ENCODE measurements around the gene CELA3A. TPM values are rescaled to one million over a fixed set of nuclear protein-coding genes. Genes with fewer than 3 reads are reported as not detected.
A peak's percentile ranks its signal among the peaks of the same experiment; 100 is the strongest.

CELA3A gene
- total and polyA plus RNA-seq, 10 of the 15 experiments (the other 5 are each of a cell fraction or from before 2014, with no cell fraction given): 7.6 TPM; not detected in 9

DNA sequence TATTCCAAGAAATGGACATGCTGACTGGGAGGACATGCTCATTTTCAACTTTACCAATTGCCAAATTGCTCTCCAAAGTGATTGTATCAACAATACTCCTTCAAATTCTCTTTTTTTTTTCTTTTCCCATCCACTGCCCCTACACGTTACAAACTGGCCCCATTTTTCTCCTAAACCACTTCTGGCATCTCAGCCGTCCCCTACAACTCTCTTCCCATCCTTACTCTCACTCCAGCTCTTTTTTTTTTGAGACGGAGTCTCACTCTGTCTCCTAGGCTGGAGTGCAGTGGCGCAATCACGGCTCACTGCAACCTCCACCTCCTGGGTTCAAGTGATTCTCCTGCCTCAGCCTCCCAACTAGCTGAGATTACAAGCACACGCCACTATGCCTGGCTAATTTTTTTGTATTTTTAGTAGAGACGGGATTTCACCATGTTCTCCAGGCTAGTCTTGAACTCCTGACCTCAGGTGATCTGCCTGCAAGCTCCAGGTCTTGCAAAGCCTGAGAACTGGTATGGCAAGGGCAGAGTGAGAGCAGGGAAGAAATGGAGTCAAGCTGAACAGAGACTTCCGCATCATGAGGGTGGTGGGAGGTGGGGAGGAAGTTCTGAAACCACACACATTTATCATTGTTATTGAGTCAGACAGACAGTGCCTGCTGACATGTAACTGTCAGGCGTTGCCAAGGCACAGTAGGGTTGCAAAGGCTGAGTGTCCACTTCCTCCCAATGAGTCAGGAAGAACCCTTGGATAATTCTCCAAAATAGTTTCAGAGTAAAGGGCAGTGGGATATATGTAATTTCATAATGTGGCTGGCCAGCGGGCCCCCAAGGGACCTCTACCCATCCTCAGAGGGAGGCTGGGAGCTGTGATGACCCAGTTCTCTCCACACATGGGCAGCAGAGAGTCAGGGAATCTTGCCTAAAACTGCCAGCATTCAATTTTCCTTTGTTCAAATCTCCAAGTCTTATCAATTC is 17.4 kb downstream of the CELA3A start (continued):
- TF ChIP-seq SP1 (IDR thresholded peaks at IDR 0.05; ENCODE audit: low read depth, low read length) (no peak), USF2 (IDR thresholded peaks at IDR 0.05; ENCODE audit: borderline replicate concordance, low read depth, low read length) (no peak), JUND (IDR thresholded peaks at IDR 0.05; ENCODE audit: low read depth, low read length) (no peak), ESRRA (IDR thresholded peaks at IDR 0.05; ENCODE audit: low read length) (no peak), RFX5 (IDR thresholded peaks at IDR 0.05; ENCODE audit: low read depth, low read length) (peak; percentile 94), WRNIP1 (IDR thresholded peaks at IDR 0.05; ENCODE audit: borderline replicate concordance, low read depth, low read length) (no peak), MYB (IDR thresholded peaks at IDR 0.05; ENCODE audit: borderline replicate concordance, low read depth, low read length) (peak; percentile 54; the same call in 1 of the 2 replicates), NFXL1 (IDR thresholded peaks at IDR 0.05; ENCODE audit: borderline replicate concordance) (no peak), MYC (IDR thresholded peaks at IDR 0.05; ENCODE audit: insufficient read depth, insufficient read length, insufficient replicate concordance, low read length, severe bottlenecking) (no peak), ASH2L (IDR thresholded peaks at IDR 0.05; ENCODE audit: borderline replicate concordance, low read depth) (no peak), NR2C2 (IDR thresholded peaks at IDR 0.05; ENCODE audit: borderline replicate concordance, control insufficient read depth, insufficient read length, low read depth) (no peak), NFIC (IDR thresholded peaks at IDR 0.05; ENCODE audit: low read depth, low read length) (no peak), PBX3 (IDR thresholded peaks at IDR 0.05; ENCODE audit: insufficient replicate concordance, low read depth, low read length) (peak; percentile 95), HDAC6 (IDR thresholded peaks at IDR 0.05; ENCODE audit: unreplicated experiment) (no peak)
- TF ChIP-seq, protein P1, sequence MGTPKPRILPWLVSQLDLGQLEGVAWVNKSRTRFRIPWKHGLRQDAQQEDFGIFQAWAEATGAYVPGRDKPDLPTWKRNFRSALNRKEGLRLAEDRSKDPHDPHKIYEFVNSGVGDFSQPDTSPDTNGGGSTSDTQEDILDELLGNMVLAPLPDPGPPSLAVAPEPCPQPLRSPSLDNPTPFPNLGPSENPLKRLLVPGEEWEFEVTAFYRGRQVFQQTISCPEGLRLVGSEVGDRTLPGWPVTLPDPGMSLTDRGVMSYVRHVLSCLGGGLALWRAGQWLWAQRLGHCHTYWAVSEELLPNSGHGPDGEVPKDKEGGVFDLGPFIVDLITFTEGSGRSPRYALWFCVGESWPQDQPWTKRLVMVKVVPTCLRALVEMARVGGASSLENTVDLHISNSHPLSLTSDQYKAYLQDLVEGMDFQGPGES (IDR thresholded peaks at IDR 0.05): no peak
- TF ChIP-seq, protein P2, sequence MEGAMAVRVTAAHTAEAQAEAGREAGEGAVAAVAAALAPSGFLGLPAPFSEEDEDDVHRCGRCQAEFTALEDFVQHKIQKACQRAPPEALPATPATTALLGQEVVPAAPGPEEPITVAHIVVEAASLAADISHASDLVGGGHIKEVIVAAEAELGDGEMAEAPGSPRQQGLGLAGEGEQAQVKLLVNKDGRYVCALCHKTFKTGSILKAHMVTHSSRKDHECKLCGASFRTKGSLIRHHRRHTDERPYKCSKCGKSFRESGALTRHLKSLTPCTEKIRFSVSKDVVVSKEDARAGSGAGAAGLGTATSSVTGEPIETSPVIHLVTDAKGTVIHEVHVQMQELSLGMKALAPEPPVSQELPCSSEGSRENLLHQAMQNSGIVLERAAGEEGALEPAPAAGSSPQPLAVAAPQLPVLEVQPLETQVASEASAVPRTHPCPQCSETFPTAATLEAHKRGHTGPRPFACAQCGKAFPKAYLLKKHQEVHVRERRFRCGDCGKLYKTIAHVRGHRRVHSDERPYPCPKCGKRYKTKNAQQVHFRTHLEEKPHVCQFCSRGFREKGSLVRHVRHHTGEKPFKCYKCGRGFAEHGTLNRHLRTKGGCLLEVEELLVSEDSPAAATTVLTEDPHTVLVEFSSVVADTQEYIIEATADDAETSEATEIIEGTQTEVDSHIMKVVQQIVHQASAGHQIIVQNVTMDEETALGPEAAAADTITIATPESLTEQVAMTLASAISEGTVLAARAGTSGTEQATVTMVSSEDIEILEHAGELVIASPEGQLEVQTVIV (IDR thresholded peaks at IDR 0.05; ENCODE audit: borderline replicate concordance, partially characterized antibody): peak; percentile 64
- TF ChIP-seq, protein P3, sequence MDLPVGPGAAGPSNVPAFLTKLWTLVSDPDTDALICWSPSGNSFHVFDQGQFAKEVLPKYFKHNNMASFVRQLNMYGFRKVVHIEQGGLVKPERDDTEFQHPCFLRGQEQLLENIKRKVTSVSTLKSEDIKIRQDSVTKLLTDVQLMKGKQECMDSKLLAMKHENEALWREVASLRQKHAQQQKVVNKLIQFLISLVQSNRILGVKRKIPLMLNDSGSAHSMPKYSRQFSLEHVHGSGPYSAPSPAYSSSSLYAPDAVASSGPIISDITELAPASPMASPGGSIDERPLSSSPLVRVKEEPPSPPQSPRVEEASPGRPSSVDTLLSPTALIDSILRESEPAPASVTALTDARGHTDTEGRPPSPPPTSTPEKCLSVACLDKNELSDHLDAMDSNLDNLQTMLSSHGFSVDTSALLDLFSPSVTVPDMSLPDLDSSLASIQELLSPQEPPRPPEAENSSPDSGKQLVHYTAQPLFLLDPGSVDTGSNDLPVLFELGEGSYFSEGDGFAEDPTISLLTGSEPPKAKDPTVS (IDR thresholded peaks at IDR 0.05; ENCODE audit: low read depth, low read length): no peak
- TF ChIP-seq, protein P4, sequence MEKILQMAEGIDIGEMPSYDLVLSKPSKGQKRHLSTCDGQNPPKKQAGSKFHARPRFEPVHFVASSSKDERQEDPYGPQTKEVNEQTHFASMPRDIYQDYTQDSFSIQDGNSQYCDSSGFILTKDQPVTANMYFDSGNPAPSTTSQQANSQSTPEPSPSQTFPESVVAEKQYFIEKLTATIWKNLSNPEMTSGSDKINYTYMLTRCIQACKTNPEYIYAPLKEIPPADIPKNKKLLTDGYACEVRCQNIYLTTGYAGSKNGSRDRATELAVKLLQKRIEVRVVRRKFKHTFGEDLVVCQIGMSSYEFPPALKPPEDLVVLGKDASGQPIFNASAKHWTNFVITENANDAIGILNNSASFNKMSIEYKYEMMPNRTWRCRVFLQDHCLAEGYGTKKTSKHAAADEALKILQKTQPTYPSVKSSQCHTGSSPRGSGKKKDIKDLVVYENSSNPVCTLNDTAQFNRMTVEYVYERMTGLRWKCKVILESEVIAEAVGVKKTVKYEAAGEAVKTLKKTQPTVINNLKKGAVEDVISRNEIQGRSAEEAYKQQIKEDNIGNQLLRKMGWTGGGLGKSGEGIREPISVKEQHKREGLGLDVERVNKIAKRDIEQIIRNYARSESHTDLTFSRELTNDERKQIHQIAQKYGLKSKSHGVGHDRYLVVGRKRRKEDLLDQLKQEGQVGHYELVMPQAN (conservative IDR thresholded peaks at IDR 0.05): no peak

All from GM12878 (cell line).